Testis (tissue), 3 donors: ENCODE data around the gene SPAG6. TPM values are rescaled to one million over a fixed set of nuclear protein-coding genes. Genes with fewer than 3 reads are reported as not detected.

Experiments used
- DNase-seq: peaks from one replicate; pipeline ENCODE4 v3.0.0-alpha.2; 2019
- H3K27ac ChIP-seq, 2 donors: fragments of 200-600 bp; sonication (generic); one replicate each; pipeline ENCODE4 v1.5.1; 2019
- H3K27me3 ChIP-seq: fragments of 200-600 bp; sonication (generic); one replicate; pipeline ENCODE4 v1.5.1; 2019
- H3K36me3 ChIP-seq: fragments of 200-600 bp; sonication (generic); one replicate; pipeline ENCODE4 v1.5.1; 2017; ENCODE audit warnings: low read depth; ENCODE audit errors: missing control alignments
- H3K4me1 ChIP-seq: fragments of 200-600 bp; sonication (generic); one replicate; pipeline ENCODE4 v1.5.1; 2019
- H3K4me3 ChIP-seq, 2 donors: fragments of 200-600 bp; sonication (generic); one replicate each; pipeline ENCODE4 v1.5.1; 2017 to 2019
- H3K9me3 ChIP-seq: fragments of 200-600 bp; sonication (generic); one replicate; pipeline ENCODE4 v1.5.1; 2017
- POLR2A ChIP-seq: fragments of 450-650 bp; IDR thresholded peaks from one replicate; pipeline ENCODE4 v1.6.1; 2017; ENCODE audit warnings: antibody characterized with exemption, mild to moderate bottlenecking, moderate library complexity
- WGBS, 2 donors: methylation state at CpG; one replicate each; pipeline ENCODE4 v1.1.5; 2018; 5-methylcytosine and 5-hydroxymethylcytosine counted together
- intact Hi-C: fragments of 100-400 bp; cut with DNase I; formaldehyde crosslinking; loops from one replicate; pipeline ENCODE4 v1.15.1; 2023; ENCODE audit warnings: low total_unique reads
- polyA plus RNA-seq: library from polyadenylated mRNA; stranded (reverse); fragments of 350-450 nt; fragmentation: Illumina TruSeq; extraction: RNeasy Lipid Tissue Mini Kit (QIAGEN cat#74804); gene quantifications from one replicate; pipeline ENCODE4 v1.2.3, GENCODE V29; 2014; ENCODE audit warnings: low read depth, low replicate concordance; ENCODE audit not compliant: insufficient read depth
- total RNA-seq, 2 donors: library from RNA; depleted of rRNA; stranded (reverse); fragments of >200 nt; gene quantifications; one replicate each; pipeline ENCODE4 v1.2.3, GENCODE V29; 2016
- TF ChIP-seq, protein P1 (sequence below), 3 experiments: fragments of 450-650 bp in 2 of 3; fragments of 200-600 bp in 1 of 3; sonication (generic) in 1 of 3; IDR thresholded peaks; one replicate each; pipeline ENCODE4 v1.5.1; 2016 to 2019; ENCODE audit warnings: antibody characterized with exemption in 3 of 3, mild to moderate bottlenecking in 2 of 3, moderate library complexity in 1 of 3

Gene SPAG6
- total and polyA plus RNA-seq, 3 donors from 2014 or later: 77.4 to 258 (median 103) TPM

DNA sequence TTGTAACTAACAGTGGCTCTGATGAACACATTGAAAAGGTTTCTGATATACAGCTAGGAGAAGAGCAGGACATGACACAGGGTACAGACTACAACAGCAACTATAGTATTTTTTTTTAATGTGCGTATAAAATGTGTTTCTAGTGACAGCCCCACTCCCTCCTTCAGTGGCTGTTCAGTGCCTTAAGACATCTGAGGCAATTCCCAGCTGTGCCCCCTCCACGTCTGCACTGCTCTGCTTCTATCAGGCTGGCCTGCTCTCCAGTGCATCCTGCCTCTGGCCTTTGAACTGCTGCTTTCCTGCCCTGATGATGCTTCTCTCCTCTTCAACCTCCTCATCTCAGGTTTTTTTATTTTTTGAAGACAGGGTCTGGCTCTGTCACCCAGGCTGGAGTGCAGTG, 111.2 kb downstream of the SPAG6 start:
- no peaks in the 10 kb centered on the region for H3K4me1 ChIP-seq
- no peaks in the 10 kb centered on the region for H3K9me3 ChIP-seq
- H3K4me3 ChIP-seq: no peak overlapping the region
- no peak overlapping the region for H3K27ac ChIP-seq
- intact Hi-C loops: no loop called here
- H3K27me3 ChIP-seq: no peaks in the 10 kb centered on the region
- no peak for DNase-seq
- TF ChIP-seq, protein P1, sequence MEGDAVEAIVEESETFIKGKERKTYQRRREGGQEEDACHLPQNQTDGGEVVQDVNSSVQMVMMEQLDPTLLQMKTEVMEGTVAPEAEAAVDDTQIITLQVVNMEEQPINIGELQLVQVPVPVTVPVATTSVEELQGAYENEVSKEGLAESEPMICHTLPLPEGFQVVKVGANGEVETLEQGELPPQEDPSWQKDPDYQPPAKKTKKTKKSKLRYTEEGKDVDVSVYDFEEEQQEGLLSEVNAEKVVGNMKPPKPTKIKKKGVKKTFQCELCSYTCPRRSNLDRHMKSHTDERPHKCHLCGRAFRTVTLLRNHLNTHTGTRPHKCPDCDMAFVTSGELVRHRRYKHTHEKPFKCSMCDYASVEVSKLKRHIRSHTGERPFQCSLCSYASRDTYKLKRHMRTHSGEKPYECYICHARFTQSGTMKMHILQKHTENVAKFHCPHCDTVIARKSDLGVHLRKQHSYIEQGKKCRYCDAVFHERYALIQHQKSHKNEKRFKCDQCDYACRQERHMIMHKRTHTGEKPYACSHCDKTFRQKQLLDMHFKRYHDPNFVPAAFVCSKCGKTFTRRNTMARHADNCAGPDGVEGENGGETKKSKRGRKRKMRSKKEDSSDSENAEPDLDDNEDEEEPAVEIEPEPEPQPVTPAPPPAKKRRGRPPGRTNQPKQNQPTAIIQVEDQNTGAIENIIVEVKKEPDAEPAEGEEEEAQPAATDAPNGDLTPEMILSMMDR (IDR thresholded peaks at IDR 0.05): no peak
- TF ChIP-seq POLR2A: no peak
- 88 to 95% methylated on average over 2 of the region's 2 CpGs for WGBS, 2 donors
- H3K36me3 ChIP-seq: no peaks in the 10 kb centered on the region

DNA sequence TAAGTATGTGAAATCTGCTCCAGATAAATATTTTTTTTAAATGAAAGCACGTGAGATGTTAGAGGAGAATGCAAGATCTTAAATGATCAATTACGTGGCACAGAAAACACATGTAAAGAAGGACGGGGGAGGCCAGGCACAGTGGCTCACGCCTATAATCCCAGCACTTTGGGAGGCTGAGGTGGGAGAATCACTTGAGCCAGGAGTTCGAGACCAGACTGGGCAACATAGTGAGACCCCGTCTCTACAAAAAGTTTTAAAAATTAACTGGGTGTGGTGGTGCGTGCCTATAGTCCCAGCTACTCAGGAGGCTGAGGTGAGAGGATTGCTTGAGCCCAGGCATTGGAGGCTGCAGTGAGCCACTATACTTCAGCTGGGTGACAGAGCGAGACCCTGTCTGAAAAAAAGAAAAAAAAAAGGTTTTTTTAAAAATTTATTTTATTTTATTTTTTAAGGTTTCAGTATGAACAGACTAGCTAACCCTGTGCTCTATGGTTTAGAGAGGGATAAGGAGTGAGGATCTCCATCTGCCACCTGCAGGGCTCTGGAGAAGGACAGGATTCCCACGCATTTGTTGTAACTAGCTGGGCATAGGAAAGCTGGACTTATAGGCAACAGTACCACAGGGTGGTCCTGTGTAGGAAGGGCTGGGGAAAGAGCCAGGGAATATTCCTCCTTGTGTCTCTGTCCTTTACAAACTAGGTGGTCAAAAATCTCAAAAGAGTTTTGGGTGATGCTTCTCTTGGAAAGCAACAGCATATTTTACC, 113.2 kb downstream of the SPAG6 start:
- 88 to 95% methylated on average over 9 of the region's 9 CpGs for WGBS, 2 donors
- Histone ChIP-seq H3K4me1 (no peaks in the 10 kb centered on the region), H3K27ac (no peak overlapping the region), H3K36me3 (no peaks in the 10 kb centered on the region), H3K27me3 (no peaks in the 10 kb centered on the region), H3K9me3 (no peaks in the 10 kb centered on the region), H3K4me3 (no peak overlapping the region)
- TF ChIP-seq, protein P1 (IDR thresholded peaks at IDR 0.05): no peak
- no peak for TF ChIP-seq POLR2A
- intact Hi-C loops: no loop called here
- no peak for DNase-seq

DNA sequence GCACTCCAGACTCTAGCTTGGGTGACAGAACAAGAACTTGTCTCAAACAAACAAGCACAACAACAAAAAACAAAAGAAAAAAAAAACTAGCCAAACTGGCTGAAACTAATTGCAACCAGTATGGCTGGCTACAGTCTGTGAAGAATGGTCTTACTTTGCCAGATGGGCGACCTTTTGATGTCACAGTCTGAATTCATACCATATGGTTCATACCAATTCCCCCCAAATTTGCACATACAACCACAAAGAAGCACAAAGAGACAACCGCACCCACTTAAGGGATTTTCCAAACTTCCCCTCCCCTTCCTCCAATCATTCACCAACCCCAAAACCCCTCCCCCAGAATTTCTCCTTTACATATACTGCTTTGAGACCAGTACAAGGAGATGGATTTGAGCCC, 114.2 kb downstream of the SPAG6 start:
- no peaks in the 10 kb centered on the region for H3K4me1 ChIP-seq
- H3K9me3 ChIP-seq: no peaks in the 10 kb centered on the region
- no peak overlapping the region for H3K27ac ChIP-seq
- no peaks in the 10 kb centered on the region for H3K27me3 ChIP-seq
- DNase-seq: no peak
- H3K4me3 ChIP-seq: no peak overlapping the region
- no peaks in the 10 kb centered on the region for H3K36me3 ChIP-seq
- WGBS, 2 donors: 97 to 98% methylated on average over 2 of the region's 2 CpGs
- intact Hi-C loops: no loop called here
- no peak for TF ChIP-seq POLR2A
- TF ChIP-seq, protein P1 (IDR thresholded peaks at IDR 0.05): no peak

DNA sequence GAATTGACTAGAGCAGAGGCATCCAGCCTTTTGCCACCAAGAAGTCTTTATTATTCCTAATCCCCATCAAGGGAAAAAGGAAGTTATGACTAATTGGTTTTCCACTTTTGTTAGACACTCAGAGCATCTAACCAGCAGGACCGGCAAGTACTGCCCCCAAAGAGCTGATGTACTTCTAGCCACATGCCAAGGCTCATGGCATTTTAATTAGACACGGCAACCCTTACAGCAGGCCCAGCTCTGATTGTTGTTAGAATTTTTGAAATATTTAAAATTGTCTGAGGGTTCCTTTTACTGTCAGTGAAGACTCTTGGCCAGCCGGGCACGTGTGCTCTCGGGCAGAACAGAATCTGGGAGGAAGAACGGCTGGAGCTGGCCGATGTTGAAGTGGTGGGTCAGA, 114.8 kb downstream of the SPAG6 start:
- 81 to 92% methylated on average over 7 of the region's 7 CpGs for WGBS, 2 donors
- no peak for DNase-seq
- no peak overlapping the region for H3K27ac ChIP-seq
- H3K27me3 ChIP-seq: no peaks in the 10 kb centered on the region
- TF ChIP-seq, protein P1 (IDR thresholded peaks at IDR 0.05): no peak
- TF ChIP-seq POLR2A: no peak
- no peak overlapping the region for H3K4me3 ChIP-seq
- intact Hi-C loops: no loop called here
- H3K36me3 ChIP-seq: no peaks in the 10 kb centered on the region
- no peaks in the 10 kb centered on the region for H3K9me3 ChIP-seq
- no peaks in the 10 kb centered on the region for H3K4me1 ChIP-seq
